ENCODE results near the gene CPLX4. TPM values are rescaled to one million over a fixed set of nuclear protein-coding genes. Genes with fewer than 3 reads are reported as not detected.

The CPLX4 gene
- total and polyA plus RNA-seq, 2 of the 8 experiments (the other 6 are each of a cell fraction or from before 2014, with no cell fraction given), result not detected

DNA sequence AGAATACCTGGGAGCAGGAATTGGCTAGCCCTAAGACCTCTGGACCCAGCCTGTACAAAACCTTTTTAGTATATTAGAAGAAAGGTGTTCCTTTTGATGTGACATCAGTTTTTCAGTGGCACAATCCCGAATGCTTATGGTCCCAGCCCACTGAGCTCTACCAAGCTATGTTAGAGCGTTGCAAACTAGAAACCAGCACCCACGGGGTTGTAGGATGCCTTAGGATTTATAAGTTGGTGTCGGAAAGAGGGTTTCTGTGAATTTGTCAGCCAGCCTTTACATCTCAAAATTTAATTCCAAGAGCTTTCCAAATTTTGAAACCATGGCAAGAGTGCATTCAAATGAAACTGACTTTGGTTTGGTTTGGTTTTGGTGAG is 41.1 kb upstream of the CPLX4 start:
- no peak overlapping the region for H3K27ac ChIP-seq (ENCODE audit: low read depth, low read length)
- H3K36me3 ChIP-seq (ENCODE audit: control insufficient read depth in 2 of 4, insufficient read depth in 4 of 4, low read length in 3 of 4), result peaks cover 4 to 13% (median 7%) of the 10 kb centered on the region in 4 experiments; a peak in 4 of 8 replicates
- H2AK5ac ChIP-seq (ENCODE audit: low read depth, low read length), result no peak overlapping the region
- 13% methylated on average over 4 of the region's 4 CpGs; no CpG with 5 or more reads in 1 of the 2 experiments for WGBS, 2 experiments (ENCODE audit: extremely low coverage in 1 of 2, insufficient coverage in 1 of 2, insufficient read length in 1 of 2, insufficient replicate concordance in 2 of 2, low coverage in 1 of 2, low lambda C conversion rate in 2 of 2, missing lambda C conversion rate in 1 of 2)
- CTCF ChIA-PET (ENCODE audit: partially characterized antibody), result interaction anchor here (1.0 to 4.9 kb wide), 6 partner anchors 24 to 92 kb away, joined by 3 to 25 read pairs (median 3); partner anchors contain the start of gene RAX
- H3K23ac ChIP-seq (ENCODE audit: insufficient read length), result no peak overlapping the region
- no peak overlapping the region for H4K91ac ChIP-seq (replicated peaks; ENCODE audit: insufficient read length, low read length)
- POLR2A ChIA-PET (ENCODE audit: partially characterized antibody), result interaction anchor here (0.6 to 1.3 kb wide), 7 partner anchors 9 to 84 kb away, joined by 3 to 7 read pairs (median 3); no protein-coding TSS in a partner anchor
- H4K5ac ChIP-seq (ENCODE audit: insufficient read length, low read depth, low read length), result no peak overlapping the region
- peaks cover 0 to 9% (median 5%) of the 10 kb centered on the region in 4 experiments; a peak in 4 of 7 replicates for H3K27me3 ChIP-seq (replicated peaks in 1 of 4; ENCODE audit: control insufficient read depth in 3 of 4, extremely low read depth in 1 of 4, insufficient read depth in 3 of 4, low read length in 3 of 4)
- peak overlapping the region; percentile 97 for H2AFZ ChIP-seq (ENCODE audit: low read length)
- DNase-seq (ENCODE audit: low read depth in 1 of 2, low spot score in 2 of 2), result no peak
- H3K4ac ChIP-seq (replicated peaks; ENCODE audit: insufficient read length, low read depth, low read length), result no peak overlapping the region
- 0 out of 2 replicates have a peak overlapping the region, but pooled peaks have one; percentile 1 for H3K18ac ChIP-seq (ENCODE audit: extremely low read depth, low read length)
- no peak overlapping the region for H2BK120ac ChIP-seq (replicated peaks; ENCODE audit: low read depth, low read length)
- peak overlapping the region; percentile 44 to 84 (median 50); a peak in 7 of 8 replicates for H3K4me3 ChIP-seq (ENCODE audit: extremely low read depth in 1 of 4, insufficient read depth in 2 of 4, low read depth in 3 of 4, low read length in 4 of 4)
- H3K79me1 ChIP-seq (ENCODE audit: low read depth, low read length), result no peaks in the 10 kb centered on the region
- TF ChIP-seq CHD1 (IDR thresholded peaks at IDR 0.05; ENCODE audit: low read depth, low read length) (no peak), KDM4A (IDR thresholded peaks at IDR 0.05; ENCODE audit: low read depth, low read length, severe bottlenecking) (peak; percentile 51), RNF2 (IDR thresholded peaks at IDR 0.05; ENCODE audit: borderline replicate concordance, low read depth, low read length, missing control alignments, poor library complexity, severe bottlenecking) (no peak), SP1 (IDR thresholded peaks at IDR 0.05; ENCODE audit: low read depth, low read length) (0 out of 2 replicates have a peak, but pooled peaks have one; percentile 0)
- H3K14ac ChIP-seq (ENCODE audit: insufficient read length), result no peak overlapping the region
- no peak overlapping the region for H2BK12ac ChIP-seq (ENCODE audit: low read depth, low read length)
- peaks cover 0 to 29% of the 10 kb centered on the region in 2 experiments; a peak in 3 of 4 replicates for H3K79me2 ChIP-seq (ENCODE audit: control insufficient read depth in 1 of 2, insufficient read depth in 2 of 2, low read length in 2 of 2)
- H2BK5ac ChIP-seq (ENCODE audit: low read depth, low read length), result no peak overlapping the region
- peaks cover 0 to 5% of the 10 kb centered on the region in 2 experiments for H4K20me1 ChIP-seq (replicated peaks in 1 of 2; ENCODE audit: control insufficient read depth in 1 of 2, insufficient read depth in 2 of 2, low read length in 2 of 2)
- no peaks in the 10 kb centered on the region for H3K23me2 ChIP-seq (ENCODE audit: low read depth, low read length)
- H2BK20ac ChIP-seq (ENCODE audit: low read length), result no peak overlapping the region
- no peaks in the 10 kb centered on the region for H3K9me3 ChIP-seq (ENCODE audit: insufficient read depth in 2 of 2, low read depth in 1 of 2, low read length in 1 of 2)
- no peaks in the 10 kb centered on the region; a peak in 2 of 7 replicates for H3K4me1 ChIP-seq (replicated peaks in 1 of 4; ENCODE audit: control insufficient read depth in 3 of 4, insufficient read depth in 4 of 4, low read length in 3 of 4)
- FAIRE-seq, result no peak
- peak overlapping the region; percentile 69 to 75 for H3K4me2 ChIP-seq (ENCODE audit: insufficient read depth in 1 of 2, low read depth in 2 of 2, low read length in 2 of 2)
- H3K9ac ChIP-seq (replicated peaks in 1 of 4; ENCODE audit: extremely low read depth in 1 of 4, low read depth in 3 of 4, low read length in 3 of 4), result peak overlapping the region in 3 of 4 experiments; percentile 22 to 49 (median 36); a peak in 3 of 7 replicates
- H2BK15ac ChIP-seq (ENCODE audit: low read length), result no peak overlapping the region
- H4K8ac ChIP-seq (ENCODE audit: extremely low read depth, insufficient read depth, low read length), result no peak overlapping the region
- H3K56ac ChIP-seq (replicated peaks; ENCODE audit: insufficient read length, low read depth, low read length), result no peak overlapping the region

All from H1 (cell line).